LHCN-M2 (cell line): ENCODE results near the gene TMEM131. TPM values are rescaled to one million over a fixed set of nuclear protein-coding genes. Genes with fewer than 3 reads are reported as not detected.
"Not testable (repeated sequence)": the region's sequence is repeated elsewhere in the genome, so short reads cannot be mapped to it uniquely, and the experiment has no call there.

Experiments
- DNase-seq: peaks from one replicate; pipeline ENCODE4 v3.0.0-alpha.2; 2012; ENCODE audit warnings: low read depth
- total RNA-seq: library from RNA; depleted of rRNA; stranded (reverse); fragments of >200 nt; gene quantifications from 2 replicates; pipeline ENCODE4 v1.2.3, GENCODE V29; 2014; rRNA removed

TMEM131 gene
- total RNA-seq, 1 experiment from 2014 or later = 45.9 TPM

GRCh38 chr2:97712175-97712574, 283.6 kb downstream of the TMEM131 start:
- not testable (repeated sequence) for DNase-seq

GRCh38 chr2:97711394-97711711, 284.4 kb downstream of the TMEM131 start:
- DNase-seq = no peak

- no peak for DNase-seq
Measured at GRCh38 chr2:97708608-97709007, 287.1 kb downstream of the TMEM131 start.

- no peak for DNase-seq
Measured at GRCh38 chr2:97708048-97708380, 287.7 kb downstream of the TMEM131 start.

GRCh38 chr2:97707362-97708047, 288.2 kb downstream of the TMEM131 start:
- DNase-seq = no peak

- DNase-seq = no peak
Measured at GRCh38 chr2:97706708-97707345, 288.9 kb downstream of the TMEM131 start.

Other genes starting within 250 kb of the TMEM131 start
- gene VWA3B, start 91.2 kb upstream of the TMEM131 start, total RNA-seq = not detected in 2 replicates